ENCODE data around the gene TLL1.
A peak's percentile ranks its signal among the peaks of the same experiment; 100 is the strongest.

TLL1 gene

GRCh38 chr4:165965503-165965902 is 92.5 kb downstream of the TLL1 start:
- TF ChIP-seq, protein P1, sequence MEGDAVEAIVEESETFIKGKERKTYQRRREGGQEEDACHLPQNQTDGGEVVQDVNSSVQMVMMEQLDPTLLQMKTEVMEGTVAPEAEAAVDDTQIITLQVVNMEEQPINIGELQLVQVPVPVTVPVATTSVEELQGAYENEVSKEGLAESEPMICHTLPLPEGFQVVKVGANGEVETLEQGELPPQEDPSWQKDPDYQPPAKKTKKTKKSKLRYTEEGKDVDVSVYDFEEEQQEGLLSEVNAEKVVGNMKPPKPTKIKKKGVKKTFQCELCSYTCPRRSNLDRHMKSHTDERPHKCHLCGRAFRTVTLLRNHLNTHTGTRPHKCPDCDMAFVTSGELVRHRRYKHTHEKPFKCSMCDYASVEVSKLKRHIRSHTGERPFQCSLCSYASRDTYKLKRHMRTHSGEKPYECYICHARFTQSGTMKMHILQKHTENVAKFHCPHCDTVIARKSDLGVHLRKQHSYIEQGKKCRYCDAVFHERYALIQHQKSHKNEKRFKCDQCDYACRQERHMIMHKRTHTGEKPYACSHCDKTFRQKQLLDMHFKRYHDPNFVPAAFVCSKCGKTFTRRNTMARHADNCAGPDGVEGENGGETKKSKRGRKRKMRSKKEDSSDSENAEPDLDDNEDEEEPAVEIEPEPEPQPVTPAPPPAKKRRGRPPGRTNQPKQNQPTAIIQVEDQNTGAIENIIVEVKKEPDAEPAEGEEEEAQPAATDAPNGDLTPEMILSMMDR (IDR thresholded peaks at IDR 0.05; ENCODE audit: insufficient read depth, low read depth, low read length, missing control alignments) = no peak
- no peak overlapping the region for H3K4me3 ChIP-seq (ENCODE audit: low read length)
- DNase-seq (ENCODE audit: low read depth) = peak; percentile 69

DNA sequence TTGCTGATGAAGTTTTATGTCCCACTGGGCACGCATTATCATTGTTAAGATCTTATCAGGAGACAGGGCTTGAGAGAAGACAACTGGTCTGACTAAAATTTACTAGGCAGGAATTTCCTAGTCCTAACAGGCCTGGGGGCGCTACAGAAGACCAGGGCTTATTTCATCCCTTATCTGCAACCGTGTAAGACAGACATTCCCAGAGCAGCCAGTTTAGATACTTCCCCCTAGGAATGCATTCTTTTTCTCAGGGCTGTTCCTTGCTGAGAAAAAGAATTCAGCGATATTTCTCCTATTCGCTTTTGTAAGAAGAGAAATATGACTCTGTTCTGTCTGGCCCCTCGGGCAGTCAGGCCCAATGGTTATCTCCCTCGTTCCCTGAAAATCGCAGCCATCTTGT is 93.8 kb downstream of the TLL1 start:
- TF ChIP-seq, protein P1 (IDR thresholded peaks at IDR 0.05; ENCODE audit: insufficient read depth, low read depth, low read length, missing control alignments) = no peak
- no peak for DNase-seq (ENCODE audit: low read depth)
- H3K4me3 ChIP-seq (ENCODE audit: low read length) = no peak overlapping the region

DNA sequence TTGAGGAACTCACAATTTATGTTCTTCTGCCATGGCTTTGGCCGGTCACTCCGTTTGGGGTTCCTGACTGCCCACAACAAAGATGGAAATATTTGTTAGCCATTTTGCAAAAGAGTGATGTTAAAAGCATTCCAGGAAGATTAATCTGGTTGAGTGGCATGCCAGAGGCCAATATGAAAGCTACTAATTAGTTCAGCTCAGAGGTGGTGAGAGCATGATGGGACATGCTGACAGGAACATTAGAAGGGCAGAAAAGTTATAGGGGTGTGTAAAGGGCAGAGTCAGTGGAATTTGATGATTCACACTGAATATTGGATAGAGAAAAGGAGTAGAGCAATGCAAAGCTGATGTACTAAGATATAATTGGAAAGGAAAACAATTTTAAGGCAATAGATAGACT is 94.4 kb downstream of the TLL1 start:
- no peak overlapping the region for H3K4me3 ChIP-seq (ENCODE audit: low read length)

GRCh38 chr4:165970703-165971420 is 97.8 kb downstream of the TLL1 start:
- H3K4me3 ChIP-seq (ENCODE audit: low read length) = no peak overlapping the region
- no peak for DNase-seq (ENCODE audit: low read depth)
- TF ChIP-seq, protein P1 (IDR thresholded peaks at IDR 0.05; ENCODE audit: insufficient read depth, low read depth, low read length, missing control alignments) = no peak

More for the DNA sequence above, 94.4 kb downstream of the TLL1 start:
- peak; percentile 95 for DNase-seq (ENCODE audit: low read depth)
- TF ChIP-seq, protein P1 (IDR thresholded peaks at IDR 0.05; ENCODE audit: insufficient read depth, low read depth, low read length, missing control alignments) = no peak

- DNase-seq (ENCODE audit: low read depth) = no peak
- TF ChIP-seq, protein P1 (IDR thresholded peaks at IDR 0.05; ENCODE audit: insufficient read depth, low read depth, low read length, missing control alignments) = no peak
These were observed 98.4 kb downstream of the TLL1 start for GRCh38 chr4:165971446-165971845.

DNA sequence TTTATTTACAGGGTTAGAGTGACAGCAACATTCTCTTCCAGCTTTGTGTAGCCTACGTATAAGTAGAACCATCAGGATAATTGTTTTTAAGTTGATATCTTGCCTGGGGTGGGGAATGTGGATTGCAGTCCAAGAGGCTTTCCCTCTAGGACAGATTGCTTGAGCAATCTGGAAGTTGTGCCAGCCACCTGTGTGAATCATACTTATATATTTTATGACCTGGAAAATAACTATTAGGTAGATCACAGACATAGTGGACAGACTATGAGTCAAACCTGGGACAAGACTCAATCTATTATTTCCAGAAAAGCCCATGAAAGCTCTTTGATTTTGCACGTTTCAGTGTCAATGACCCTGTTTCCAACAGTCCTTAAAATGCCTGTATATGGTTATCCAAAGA is 98.9 kb downstream of the TLL1 start:
- peak; percentile 87 for DNase-seq (ENCODE audit: low read depth)
- TF ChIP-seq, protein P1 (IDR thresholded peaks at IDR 0.05; ENCODE audit: insufficient read depth, low read depth, low read length, missing control alignments) = no peak
- H3K4me3 ChIP-seq (ENCODE audit: low read length) = no peak overlapping the region

More at GRCh38 chr4:165971446-165971845, 98.4 kb downstream of the TLL1 start:
- no peak overlapping the region for H3K4me3 ChIP-seq (ENCODE audit: low read length)

GRCh38 chr4:165972747-165973146 is 99.7 kb downstream of the TLL1 start:
- DNase-seq (ENCODE audit: low read depth) = peak; percentile 89
- H3K4me3 ChIP-seq (ENCODE audit: low read length) = no peak overlapping the region
- TF ChIP-seq, protein P1 (IDR thresholded peaks at IDR 0.05; ENCODE audit: insufficient read depth, low read depth, low read length, missing control alignments) = no peak

Data from epithelial cell of esophagus (primary cell).